GM19328 (cell line): ENCODE data around the gene OR1D5.
"Not testable (repeated sequence)": the region's sequence is repeated elsewhere in the genome, so short reads cannot be mapped to it uniquely, and the experiment has no call there.

ENCODE experiments used
- ATAC-seq: cut with Tn5 transposase; IDR thresholded peaks from one replicate; pipeline ENCODE4 v1.9.1; 2021; ENCODE audit warnings: mild to moderate bottlenecking, moderate library complexity; ENCODE audit not compliant: unreplicated experiment

Gene OR1D5

GRCh38 chr17:3063507-3063906 lies at the start of gene OR1D5:
Gene OR1D5 (minus strand): TSS chr17:3063607. CDS start chr17:3063607, 0 bp downstream.
- not testable (repeated sequence) for ATAC-seq

DNA sequence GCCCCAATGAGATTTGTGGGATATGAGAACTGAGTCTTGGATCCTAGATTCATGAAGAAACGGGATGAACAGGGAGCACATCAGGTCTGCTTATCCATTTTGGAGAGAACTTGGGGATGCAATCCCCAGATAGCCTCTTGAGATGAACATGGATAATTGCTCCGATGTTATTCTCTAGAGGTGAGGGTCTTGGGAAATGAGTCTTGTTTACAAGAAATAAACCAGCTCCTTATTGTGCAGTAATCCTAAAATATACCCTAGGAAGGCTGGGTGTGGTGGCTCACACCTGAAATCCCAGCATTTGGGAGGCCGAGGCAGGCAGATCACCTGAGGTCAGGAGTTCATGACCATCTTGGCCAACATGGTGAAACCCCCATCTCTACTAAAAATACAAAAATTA lies 40.9 kb upstream of the OR1D5 start, which contains the start of gene OR1D2:
TSS of gene OR1D2 (minus strand) at position 101 of the 400 bp plus-strand sequence. CDS start 11,426 bp downstream, outside the sequence.
- ATAC-seq = no peak

- not testable (repeated sequence) for ATAC-seq
Measured at GRCh38 chr17:3073850-3074249, 10.4 kb upstream of the OR1D5 start.

DNA sequence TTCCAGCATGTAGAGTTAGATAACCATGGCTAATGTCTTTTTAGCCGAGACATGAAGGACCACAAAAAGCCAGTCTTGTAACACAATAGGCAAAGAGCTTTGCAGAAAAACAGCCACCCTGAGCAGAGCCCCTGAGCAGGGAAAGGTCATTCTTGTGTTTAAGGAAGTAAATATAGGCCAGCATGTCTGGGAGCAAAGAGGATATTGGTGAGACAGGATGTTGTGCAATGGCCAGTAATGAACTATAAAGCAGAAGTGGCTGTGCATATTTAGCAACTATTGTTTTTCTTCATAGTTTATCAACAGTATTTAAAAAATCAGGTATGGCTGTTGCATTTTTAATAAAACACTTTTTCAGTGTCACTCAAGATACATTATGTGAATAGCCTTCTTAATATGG lies 1.8 kb upstream of the OR1D5 start:
- not testable (repeated sequence) for ATAC-seq

DNA sequence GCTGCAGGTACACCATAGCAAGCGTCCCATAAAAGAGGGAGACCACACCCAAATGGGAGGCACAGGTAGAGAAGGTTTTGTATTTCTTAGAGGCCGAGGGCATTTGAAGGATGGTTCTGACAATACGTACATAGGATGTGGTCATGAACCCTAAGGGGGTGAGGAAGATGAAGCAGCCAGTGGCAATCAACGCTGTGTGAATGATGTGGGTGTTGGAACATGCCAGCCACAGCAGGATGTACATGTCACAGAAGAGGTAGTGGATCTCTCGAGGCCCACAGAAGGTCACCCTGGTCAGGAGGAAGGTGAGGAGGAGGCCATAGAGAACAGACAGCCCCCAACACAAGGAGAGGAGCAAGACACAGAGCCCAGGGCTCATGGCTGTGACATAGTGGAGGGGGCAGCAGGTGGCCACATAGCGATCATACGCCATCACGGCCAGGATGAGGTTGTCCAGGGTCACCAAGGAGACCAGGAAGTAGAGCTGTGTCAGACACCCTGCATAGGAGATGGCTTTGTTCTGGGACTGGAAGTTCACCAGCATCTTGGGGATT lies 506 bp downstream of the OR1D5 start:
- not testable (repeated sequence) for ATAC-seq

- ATAC-seq = not testable (repeated sequence)
Measured at GRCh38 chr17:3054868-3055267, 8.5 kb downstream of the OR1D5 start.

GRCh38 chr17:3049705-3050295 lies 13.6 kb downstream of the OR1D5 start:
- no peak for ATAC-seq

- ATAC-seq = peak; percentile 92
Measured at GRCh38 chr17:3048727-3049471, 14.5 kb downstream of the OR1D5 start.

DNA sequence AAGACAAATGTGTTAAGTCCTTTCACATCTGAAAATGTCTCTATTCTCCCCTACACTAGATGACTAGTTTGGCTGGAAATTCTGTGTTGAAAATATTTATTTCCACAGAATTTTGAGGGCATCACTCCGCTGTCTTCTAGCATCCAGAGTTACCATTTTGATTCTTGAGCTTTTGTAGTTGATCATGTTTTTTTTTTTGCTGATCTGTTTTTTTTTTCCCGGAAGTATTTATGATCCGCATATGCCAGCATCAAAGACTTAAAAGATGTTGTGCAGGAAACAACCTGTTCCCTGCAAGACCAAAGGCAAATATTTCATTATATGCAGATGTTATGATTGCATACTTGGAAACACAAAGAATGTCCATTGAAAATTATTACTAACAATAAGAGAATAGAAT lies 16.7 kb downstream of the OR1D5 start:
- ATAC-seq = no peak

GRCh38 chr17:3043737-3044365 lies 19.6 kb downstream of the OR1D5 start:
- ATAC-seq = no peak

DNA sequence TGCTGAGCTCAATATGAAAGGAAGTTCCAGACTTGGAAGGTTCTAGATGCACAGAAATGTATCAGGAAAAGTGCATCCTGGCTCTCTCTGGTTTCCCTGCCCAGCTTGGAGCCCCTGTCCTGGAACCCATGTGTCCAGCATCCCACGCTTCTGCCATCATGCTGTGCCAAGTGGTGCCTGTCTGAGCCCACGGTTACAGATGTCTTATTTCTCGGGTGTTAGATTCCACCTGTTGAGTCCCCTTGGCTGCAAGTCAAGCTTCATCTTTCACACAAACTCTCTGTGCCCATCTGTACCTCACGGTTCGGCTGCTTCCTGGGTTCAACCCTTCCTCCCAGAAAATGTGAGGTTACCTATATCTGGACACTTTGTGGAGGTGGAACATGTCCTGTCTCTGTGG lies 22.5 kb downstream of the OR1D5 start:
- no peak for ATAC-seq

DNA sequence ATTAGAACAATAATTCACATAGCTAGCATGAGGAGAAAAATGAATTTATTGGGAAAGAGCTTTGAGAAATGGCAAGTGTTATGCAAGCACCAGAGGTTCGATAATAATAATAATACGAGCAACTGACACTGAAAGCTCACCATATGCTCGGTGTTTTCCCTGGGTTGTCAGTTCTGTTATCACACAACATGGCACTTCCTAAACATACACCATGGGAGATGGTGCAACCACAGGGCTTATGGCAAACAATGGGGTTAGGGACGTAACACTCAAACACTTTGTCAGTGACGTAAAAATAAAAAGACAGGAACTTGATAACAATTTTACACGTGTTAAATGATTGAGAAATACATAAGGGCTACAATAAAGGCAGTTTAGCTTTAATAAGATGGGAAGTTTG lies 23.7 kb downstream of the OR1D5 start:
- ATAC-seq = no peak

DNA sequence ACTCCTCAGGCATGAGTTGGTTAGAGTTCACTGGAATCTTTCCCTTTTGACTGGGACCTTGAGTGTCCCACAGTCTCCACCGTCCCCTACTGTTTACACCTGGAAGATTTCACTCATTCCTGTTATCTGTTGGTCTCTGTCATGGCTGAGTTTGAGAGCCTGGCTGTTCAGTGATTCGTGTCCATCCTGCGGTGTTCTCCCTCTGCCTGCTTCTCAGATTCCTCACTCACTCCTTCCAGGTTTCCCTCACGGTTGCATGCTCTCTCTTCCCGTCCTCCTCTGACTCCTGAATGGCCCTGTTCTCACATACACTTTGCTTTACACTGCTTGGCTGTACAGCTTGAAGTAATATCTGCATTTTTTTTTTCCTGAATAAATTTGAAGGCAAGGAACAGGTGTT lies 24.5 kb downstream of the OR1D5 start:
- ATAC-seq = no peak

- no peak for ATAC-seq
Measured at GRCh38 chr17:3037259-3037658, 26.1 kb downstream of the OR1D5 start.

GRCh38 chr17:3036800-3037199 lies 26.6 kb downstream of the OR1D5 start:
- ATAC-seq = no peak

GRCh38 chr17:3035968-3036280 lies 27.5 kb downstream of the OR1D5 start:
- no peak for ATAC-seq

- no peak for ATAC-seq
Measured at GRCh38 chr17:3035256-3035967, 28.0 kb downstream of the OR1D5 start.

DNA sequence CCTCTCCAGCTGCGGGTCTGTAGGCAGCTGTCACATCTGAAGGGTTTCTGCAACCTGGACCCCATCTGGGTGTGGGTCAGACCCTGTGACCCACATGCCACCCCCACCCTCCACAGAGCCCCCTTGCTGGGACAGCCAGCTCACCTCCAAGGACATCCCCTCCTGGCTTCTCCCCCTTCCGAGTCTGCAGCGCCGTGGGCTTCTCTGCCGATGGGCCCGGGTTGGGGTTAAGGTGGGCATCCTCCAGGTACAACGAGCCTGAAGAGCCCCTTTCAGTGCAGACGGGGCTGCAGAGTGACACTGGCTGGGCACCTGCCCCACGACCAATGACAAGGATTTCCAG lies 28.9 kb downstream of the OR1D5 start:
- no peak for ATAC-seq

DNA sequence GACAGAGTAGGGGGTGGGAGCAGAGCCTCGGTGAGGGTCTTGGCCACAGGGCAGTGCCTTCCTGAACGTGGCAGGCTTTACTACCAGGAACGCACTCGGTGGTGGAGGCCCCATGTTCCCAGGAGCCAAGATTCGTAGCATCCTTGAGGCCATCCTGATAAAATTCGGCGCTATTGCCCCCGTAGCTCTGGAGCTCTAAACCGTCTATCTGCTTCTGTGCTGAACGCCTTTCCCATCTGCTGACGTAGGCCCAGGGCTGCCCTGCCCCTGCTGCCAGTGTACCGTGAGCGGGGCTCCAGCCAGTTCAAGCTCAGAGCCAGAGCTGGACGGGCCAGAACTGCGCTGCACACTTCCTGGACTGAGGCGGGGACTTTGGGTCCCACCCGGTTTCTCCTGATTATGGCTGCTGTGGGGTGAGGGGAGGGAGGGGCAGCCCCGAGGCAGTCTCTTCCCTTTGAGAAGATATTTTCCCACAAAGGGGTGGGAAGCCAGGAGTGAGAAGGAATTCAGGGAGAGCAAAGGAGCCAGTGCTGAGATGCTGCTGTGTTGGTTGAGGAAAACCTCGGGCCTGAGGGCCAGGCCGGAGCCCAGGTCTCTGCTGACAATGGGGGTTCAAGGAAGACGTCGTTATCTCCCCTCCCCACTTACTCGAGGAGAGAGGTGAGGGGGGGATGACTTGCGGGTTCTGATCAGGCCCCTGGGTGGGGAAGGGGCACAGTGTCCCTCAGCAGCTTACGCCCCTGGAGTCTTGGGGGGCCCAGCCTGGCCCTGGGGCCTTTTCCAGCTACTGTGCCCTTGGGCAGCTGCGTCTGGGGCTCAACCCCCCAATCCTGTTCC lies 29.4 kb downstream of the OR1D5 start:
- no peak for ATAC-seq

- no peak for ATAC-seq
Measured at GRCh38 chr17:3033248-3033640, 30.2 kb downstream of the OR1D5 start.
